Heart left ventricle (tissue), 13 donors: Measurements from ENCODE around the gene EREG.

Source experiments
- CTCF ChIP-seq, 12 donors: fragments of 200-600 bp; sonication (generic) in 4 of 12; IDR thresholded peaks; one replicate each; pipeline versions ENCODE4 v1.5.0 to v1.8.0; 2018 to 2022; ENCODE audit warnings: antibody characterized with exemption in 12 of 12, mild to moderate bottlenecking in 5 of 12
- POLR2A ChIP-seq, 2 donors: fragments of 450-650 bp; IDR thresholded peaks; one replicate each; pipeline ENCODE4 v1.6.1; 2017; ENCODE audit warnings: antibody characterized with exemption in 2 of 2, mild to moderate bottlenecking in 2 of 2, moderate library complexity in 2 of 2
- donor health status: ischemic (EF 13 %, LVEDD 7.1; RV severe dilation, severe dysfunction).
- donor health status: DM: no; HTN: yes; CAD: no.
- donor health status: DM: no; HTN: no; CAD: no.
- donor health status: ischemic (EF 25% LVEDD 6.9; RV normal size, moderate dysfunction).
- donor health status: ischemic (EF 25% LVEDD 5.7; RV mildly dilated, moderate dysfunction).
- donor health status: ischemic (EF 35%, LVEDD 5.7; RV mildly dilated, moderate dysfunction).
- donor health status: nonischemic (EF 11% LVEDD 7.7; RV severe dilation, severe dysfunction).
- donor health status: DM: yes; HTN: yes; CAD: no.
- donor health status: PGD.
- donor health status: ischemic (EF 29% LVEDD 5.4; RV normal size, mild dysfunction).
- donor health status: nonischemic (EF 23%, LVEDD 6.1; RV moderate dilation, normal function).

GRCh38 chr4:74339501-74339900 lies 25.4 kb upstream of the EREG start:
- TF ChIP-seq CTCF (IDR thresholded peaks at IDR 0.05) = no peak
- TF ChIP-seq POLR2A (IDR thresholded peaks at IDR 0.05) = no peak
